HepG2 (cell line): ENCODE data around the gene TTLL11. TPM values are rescaled to one million over a fixed set of nuclear protein-coding genes. Genes with fewer than 3 reads are reported as not detected.

ENCODE experiments used
- AFF4 ChIP-seq: sonication (generic); formaldehyde crosslinking; IDR thresholded peaks from 2 replicates; pipeline ENCODE4 v1.4.0; 2020; ENCODE audit warnings: missing genetic modification reagents
- AHDC1 ChIP-seq: sonication (generic); formaldehyde crosslinking; IDR thresholded peaks from 2 replicates; pipeline ENCODE4 v1.5.1; 2020; ENCODE audit warnings: mild to moderate bottlenecking, missing genetic modification reagents, borderline replicate concordance
- HIVEP1 ChIP-seq: sonication (generic); formaldehyde crosslinking; IDR thresholded peaks from 2 replicates; pipeline ENCODE4 v1.4.0; 2020; ENCODE audit warnings: mild to moderate bottlenecking, missing genetic modification reagents
- LBX2 ChIP-seq: sonication (generic); formaldehyde crosslinking; IDR thresholded peaks from 2 replicates; pipeline ENCODE4 v1.5.0; 2020; ENCODE audit warnings: missing genetic modification reagents, mild to moderate bottlenecking, borderline replicate concordance
- NBN ChIP-seq: fragments of 450-650 bp; conservative IDR thresholded peaks from 2 replicates; pipeline ENCODE4 v1.6.1; 2017
- PRMT3 ChIP-seq: sonication (generic); formaldehyde crosslinking; IDR thresholded peaks from 2 replicates; pipeline ENCODE4 v1.8.1; 2022; ENCODE audit warnings: low read depth, mild to moderate bottlenecking, moderate library complexity, missing genetic modification reagents, borderline replicate concordance
- RXRB ChIP-seq: IDR thresholded peaks from 2 replicates; pipeline ENCODE4 v1.6.1; 2016; ENCODE audit warnings: borderline replicate concordance, missing genetic modification reagents, missing compliant biosample characterization
- SMAD3 ChIP-seq: sonication (generic); formaldehyde crosslinking; IDR thresholded peaks from 2 replicates; pipeline ENCODE4 v1.4.0; 2020; ENCODE audit warnings: missing genetic modification reagents
- XBP1 ChIP-seq: sonication (generic); formaldehyde crosslinking; IDR thresholded peaks from 2 replicates; pipeline ENCODE4 v1.5.0; 2020; ENCODE audit warnings: missing genetic modification reagents
- ZNF576 ChIP-seq: sonication (generic); formaldehyde crosslinking; IDR thresholded peaks from 2 replicates; pipeline ENCODE4 v1.4.0; 2020; ENCODE audit warnings: mild to moderate bottlenecking, missing genetic modification reagents
- polyA plus RNA-seq, 8 experiments: library from polyadenylated mRNA; depleted of rRNA in 3 of 8; stranded (reverse) in 7 of 8; unstranded in 1 of 8; fragments of >200 nt; fragmentation: Illumina TruSeq in 4 of 8; extraction: Trizol in 4 of 8; gene quantifications; 2 replicates each; pipeline versions ENCODE4 v1.2.1 to v1.2.3, GENCODE V29; 2011 to 2016; ENCODE audit warnings: low read depth in 4 of 8, missing spikeins in 1 of 8, mixed read lengths in 1 of 8; ENCODE audit not compliant: insufficient read depth in 1 of 8
- total RNA-seq, 5 experiments: library from RNA; depleted of rRNA; stranded (reverse); fragments of >200 nt; fragmentation: Illumina TruSeq; extraction: Trizol; gene quantifications; 2 replicates each; pipeline ENCODE4 v1.2.3, GENCODE V29; 2016; ENCODE audit warnings: low read depth in 1 of 5
- TF ChIP-seq, protein P1 (sequence below): sonication (generic); formaldehyde crosslinking; IDR thresholded peaks from 2 replicates; pipeline ENCODE4 v1.5.0; 2020; ENCODE audit warnings: missing genetic modification reagents
- TF ChIP-seq, protein P2 (sequence below): IDR thresholded peaks from 2 replicates; pipeline ENCODE4 v1.6.1; 2018; ENCODE audit warnings: missing genetic modification reagents
- TF ChIP-seq, protein P3 (sequence below): sonication (generic); formaldehyde crosslinking; IDR thresholded peaks from 2 replicates; pipeline ENCODE4 v1.4.0; 2020; ENCODE audit warnings: mild to moderate bottlenecking, missing genetic modification reagents

TTLL11 gene
- total and polyA plus RNA-seq, 2 of the 13 experiments (the other 11 are each of a cell fraction or from before 2014, with no cell fraction given): 4.5 to 5.2 TPM

- TF ChIP-seq, protein P1, sequence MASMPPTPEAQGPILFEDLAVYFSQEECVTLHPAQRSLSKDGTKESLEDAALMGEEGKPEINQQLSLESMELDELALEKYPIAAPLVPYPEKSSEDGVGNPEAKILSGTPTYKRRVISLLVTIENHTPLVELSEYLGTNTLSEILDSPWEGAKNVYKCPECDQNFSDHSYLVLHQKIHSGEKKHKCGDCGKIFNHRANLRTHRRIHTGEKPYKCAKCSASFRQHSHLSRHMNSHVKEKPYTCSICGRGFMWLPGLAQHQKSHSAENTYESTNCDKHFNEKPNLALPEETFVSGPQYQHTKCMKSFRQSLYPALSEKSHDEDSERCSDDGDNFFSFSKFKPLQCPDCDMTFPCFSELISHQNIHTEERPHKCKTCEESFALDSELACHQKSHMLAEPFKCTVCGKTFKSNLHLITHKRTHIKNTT (CRISPR knock-in tag): no peak
- TF ChIP-seq PRMT3: no peak
- TF ChIP-seq XBP1: no peak
- peak; percentile 44; the same call in 1 of the 2 replicates for TF ChIP-seq RXRB
- no peak for TF ChIP-seq LBX2
- TF ChIP-seq, protein P2, sequence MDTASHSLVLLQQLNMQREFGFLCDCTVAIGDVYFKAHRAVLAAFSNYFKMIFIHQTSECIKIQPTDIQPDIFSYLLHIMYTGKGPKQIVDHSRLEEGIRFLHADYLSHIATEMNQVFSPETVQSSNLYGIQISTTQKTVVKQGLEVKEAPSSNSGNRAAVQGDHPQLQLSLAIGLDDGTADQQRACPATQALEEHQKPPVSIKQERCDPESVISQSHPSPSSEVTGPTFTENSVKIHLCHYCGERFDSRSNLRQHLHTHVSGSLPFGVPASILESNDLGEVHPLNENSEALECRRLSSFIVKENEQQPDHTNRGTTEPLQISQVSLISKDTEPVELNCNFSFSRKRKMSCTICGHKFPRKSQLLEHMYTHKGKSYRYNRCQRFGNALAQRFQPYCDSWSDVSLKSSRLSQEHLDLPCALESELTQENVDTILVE (CRISPR knock-in tag): no peak
- no peak for TF ChIP-seq ZNF576 (CRISPR knock-in tag)
- TF ChIP-seq AFF4: no peak
- no peak for TF ChIP-seq HIVEP1 (CRISPR knock-in tag)
- TF ChIP-seq SMAD3 (CRISPR knock-in tag): no peak
- TF ChIP-seq NBN: no peak
- TF ChIP-seq, protein P3, sequence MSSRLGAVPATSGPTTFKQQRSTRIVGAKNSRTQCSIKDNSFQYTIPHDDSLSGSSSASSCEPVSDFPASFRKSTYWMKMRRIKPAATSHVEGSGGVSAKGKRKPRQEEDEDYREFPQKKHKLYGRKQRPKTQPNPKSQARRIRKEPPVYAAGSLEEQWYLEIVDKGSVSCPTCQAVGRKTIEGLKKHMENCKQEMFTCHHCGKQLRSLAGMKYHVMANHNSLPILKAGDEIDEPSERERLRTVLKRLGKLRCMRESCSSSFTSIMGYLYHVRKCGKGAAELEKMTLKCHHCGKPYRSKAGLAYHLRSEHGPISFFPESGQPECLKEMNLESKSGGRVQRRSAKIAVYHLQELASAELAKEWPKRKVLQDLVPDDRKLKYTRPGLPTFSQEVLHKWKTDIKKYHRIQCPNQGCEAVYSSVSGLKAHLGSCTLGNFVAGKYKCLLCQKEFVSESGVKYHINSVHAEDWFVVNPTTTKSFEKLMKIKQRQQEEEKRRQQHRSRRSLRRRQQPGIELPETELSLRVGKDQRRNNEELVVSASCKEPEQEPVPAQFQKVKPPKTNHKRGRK: no peak
- TF ChIP-seq AHDC1: no peak
Observed at GRCh38 chr9:121985792-121986494, 107.2 kb downstream of the TTLL11 start (continued).
